Retinal pigment epithelial cell (primary cell): Measurements from ENCODE around the gene HACD1.

ENCODE experiments used
- DNase-seq: peaks from one replicate; pipeline ENCODE4 v3.0.0-alpha.2; 2010; ENCODE audit warnings: low read depth
- H3K4me3 ChIP-seq: 2 replicates; pipeline ENCODE4 v1.5.1; 2011; ENCODE audit warnings: mild to moderate bottlenecking, low read length, control low read depth, moderate library complexity
- CTCF ChIP-seq: conservative IDR thresholded peaks from 2 replicates; pipeline ENCODE4 v1.5.1; 2011; ENCODE audit warnings: low read depth, low read length, control low read depth, inconsistent platforms

HACD1 gene

GRCh38 chr10:17562614-17563013 lies 54.6 kb downstream of the HACD1 start:
- no peak for TF ChIP-seq CTCF
- DNase-seq: no peak
- H3K4me3 ChIP-seq: no peak overlapping the region

- no peak overlapping the region for H3K4me3 ChIP-seq
- no peak for DNase-seq
- TF ChIP-seq CTCF: no peak
Observed at GRCh38 chr10:17561111-17561510, 56.1 kb downstream of the HACD1 start.

- TF ChIP-seq CTCF: no peak
- DNase-seq: no peak
- H3K4me3 ChIP-seq: no peak overlapping the region
Observed at GRCh38 chr10:17557459-17557858, 59.7 kb downstream of the HACD1 start.

GRCh38 chr10:17548770-17549169 lies 68.4 kb downstream of the HACD1 start:
- no peak for DNase-seq
- TF ChIP-seq CTCF: no peak
- no peak overlapping the region for H3K4me3 ChIP-seq

- TF ChIP-seq CTCF: no peak
- no peak for DNase-seq
- no peak overlapping the region for H3K4me3 ChIP-seq
Observed at GRCh38 chr10:17548162-17548561, 69.0 kb downstream of the HACD1 start.

GRCh38 chr10:17547060-17547459 lies 70.1 kb downstream of the HACD1 start:
- no peak overlapping the region for H3K4me3 ChIP-seq
- no peak for TF ChIP-seq CTCF
- no peak for DNase-seq

- no peak for DNase-seq
- TF ChIP-seq CTCF: no peak
- H3K4me3 ChIP-seq: no peak overlapping the region
Observed at GRCh38 chr10:17544465-17544864, 72.7 kb downstream of the HACD1 start.
